ENCODE measurements around the gene GPATCH8.

- TF ChIP-seq, protein P1, sequence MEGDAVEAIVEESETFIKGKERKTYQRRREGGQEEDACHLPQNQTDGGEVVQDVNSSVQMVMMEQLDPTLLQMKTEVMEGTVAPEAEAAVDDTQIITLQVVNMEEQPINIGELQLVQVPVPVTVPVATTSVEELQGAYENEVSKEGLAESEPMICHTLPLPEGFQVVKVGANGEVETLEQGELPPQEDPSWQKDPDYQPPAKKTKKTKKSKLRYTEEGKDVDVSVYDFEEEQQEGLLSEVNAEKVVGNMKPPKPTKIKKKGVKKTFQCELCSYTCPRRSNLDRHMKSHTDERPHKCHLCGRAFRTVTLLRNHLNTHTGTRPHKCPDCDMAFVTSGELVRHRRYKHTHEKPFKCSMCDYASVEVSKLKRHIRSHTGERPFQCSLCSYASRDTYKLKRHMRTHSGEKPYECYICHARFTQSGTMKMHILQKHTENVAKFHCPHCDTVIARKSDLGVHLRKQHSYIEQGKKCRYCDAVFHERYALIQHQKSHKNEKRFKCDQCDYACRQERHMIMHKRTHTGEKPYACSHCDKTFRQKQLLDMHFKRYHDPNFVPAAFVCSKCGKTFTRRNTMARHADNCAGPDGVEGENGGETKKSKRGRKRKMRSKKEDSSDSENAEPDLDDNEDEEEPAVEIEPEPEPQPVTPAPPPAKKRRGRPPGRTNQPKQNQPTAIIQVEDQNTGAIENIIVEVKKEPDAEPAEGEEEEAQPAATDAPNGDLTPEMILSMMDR (optimal IDR thresholded peaks at IDR 0.05 in 1 of 3, IDR thresholded peaks at IDR 0.05 in 1 of 3, conservative IDR thresholded peaks at IDR 0.05 in 1 of 3; ENCODE audit: extremely low read depth in 1 of 3, insufficient read depth in 2 of 3, low read length in 3 of 3) = no peak
- TF ChIP-seq EZH2 (IDR thresholded peaks at IDR 0.05; ENCODE audit: low read length) = no peak
Observed at GRCh38 chr17:44530896-44531418, 27.8 kb upstream of the GPATCH8 start.

Data from keratinocyte (primary cell).